Measurements from ENCODE around the gene LMO1.

LMO1 gene

GRCh38 chr11:8224711-8225110, 39.0 kb downstream of the LMO1 start:
- TF ChIP-seq, protein P1, sequence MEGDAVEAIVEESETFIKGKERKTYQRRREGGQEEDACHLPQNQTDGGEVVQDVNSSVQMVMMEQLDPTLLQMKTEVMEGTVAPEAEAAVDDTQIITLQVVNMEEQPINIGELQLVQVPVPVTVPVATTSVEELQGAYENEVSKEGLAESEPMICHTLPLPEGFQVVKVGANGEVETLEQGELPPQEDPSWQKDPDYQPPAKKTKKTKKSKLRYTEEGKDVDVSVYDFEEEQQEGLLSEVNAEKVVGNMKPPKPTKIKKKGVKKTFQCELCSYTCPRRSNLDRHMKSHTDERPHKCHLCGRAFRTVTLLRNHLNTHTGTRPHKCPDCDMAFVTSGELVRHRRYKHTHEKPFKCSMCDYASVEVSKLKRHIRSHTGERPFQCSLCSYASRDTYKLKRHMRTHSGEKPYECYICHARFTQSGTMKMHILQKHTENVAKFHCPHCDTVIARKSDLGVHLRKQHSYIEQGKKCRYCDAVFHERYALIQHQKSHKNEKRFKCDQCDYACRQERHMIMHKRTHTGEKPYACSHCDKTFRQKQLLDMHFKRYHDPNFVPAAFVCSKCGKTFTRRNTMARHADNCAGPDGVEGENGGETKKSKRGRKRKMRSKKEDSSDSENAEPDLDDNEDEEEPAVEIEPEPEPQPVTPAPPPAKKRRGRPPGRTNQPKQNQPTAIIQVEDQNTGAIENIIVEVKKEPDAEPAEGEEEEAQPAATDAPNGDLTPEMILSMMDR (IDR thresholded peaks at IDR 0.05; ENCODE audit: extremely low read depth, missing control alignments) = no peak
- DNase-seq (ENCODE audit: low spot score) = no peak

DNA sequence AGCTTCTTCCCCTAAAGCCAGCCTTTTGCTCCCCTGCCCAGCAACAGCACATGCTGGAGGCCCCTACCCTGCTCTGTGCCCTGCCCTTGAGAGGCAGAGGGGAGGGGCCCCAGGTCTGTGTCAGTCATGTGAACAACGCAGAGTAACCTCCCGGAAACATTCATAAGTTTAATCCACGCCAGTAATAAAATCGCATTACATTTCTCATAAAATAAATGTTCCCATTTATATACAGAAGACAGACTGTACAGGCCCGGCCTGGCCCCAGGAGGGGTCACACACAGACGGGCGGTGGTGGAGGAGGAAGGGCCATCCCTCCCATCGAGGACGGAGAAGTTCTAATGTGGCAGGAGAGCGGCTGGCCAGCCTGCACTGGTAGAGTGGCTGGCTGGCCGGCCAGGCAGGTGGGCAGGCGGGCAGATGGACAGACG, 39.5 kb downstream of the LMO1 start:
- DNase-seq (ENCODE audit: low spot score) = no peak
- TF ChIP-seq, protein P1 (IDR thresholded peaks at IDR 0.05; ENCODE audit: extremely low read depth, missing control alignments) = no peak

GRCh38 chr11:8223513-8223900, 40.2 kb downstream of the LMO1 start:
- TF ChIP-seq, protein P1 (IDR thresholded peaks at IDR 0.05; ENCODE audit: extremely low read depth, missing control alignments) = no peak
- DNase-seq (ENCODE audit: low spot score) = no peak

DNA sequence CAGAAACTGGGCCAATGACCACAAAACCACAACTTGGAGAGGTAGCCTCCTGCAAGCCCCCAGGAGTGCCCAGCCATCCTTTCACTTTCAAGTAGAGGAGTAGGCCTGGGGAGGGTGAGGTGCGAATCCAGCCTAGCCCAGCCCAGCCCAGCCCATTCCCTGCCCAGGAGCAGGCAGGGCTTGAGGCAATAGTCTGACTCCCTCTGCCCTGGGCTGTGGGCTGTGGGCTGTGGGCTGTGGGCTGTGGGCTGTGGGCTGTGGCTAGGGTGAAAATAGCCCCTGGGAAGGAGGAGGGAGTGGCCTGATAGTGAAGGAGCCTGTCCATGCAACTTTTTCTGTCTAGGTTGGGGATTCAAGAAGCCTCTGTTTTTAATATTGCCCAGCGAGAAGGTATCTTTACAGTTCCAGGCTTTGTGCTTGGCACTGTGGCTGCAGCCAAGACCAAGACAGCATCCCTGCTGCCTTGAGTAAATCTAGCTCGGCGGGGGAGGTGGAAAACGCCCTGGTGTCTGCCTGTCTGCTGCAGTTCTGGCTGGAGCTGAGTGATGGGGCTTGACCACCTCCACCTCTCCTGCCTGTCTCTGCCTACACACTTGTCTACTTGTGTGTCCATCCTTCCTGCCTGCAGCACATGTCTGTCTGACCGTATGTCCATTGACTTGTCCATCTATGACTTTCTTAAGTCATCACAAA, 40.7 kb downstream of the LMO1 start:
- no peak for DNase-seq (ENCODE audit: low spot score)
- TF ChIP-seq, protein P1 (IDR thresholded peaks at IDR 0.05; ENCODE audit: extremely low read depth, missing control alignments) = no peak

DNA sequence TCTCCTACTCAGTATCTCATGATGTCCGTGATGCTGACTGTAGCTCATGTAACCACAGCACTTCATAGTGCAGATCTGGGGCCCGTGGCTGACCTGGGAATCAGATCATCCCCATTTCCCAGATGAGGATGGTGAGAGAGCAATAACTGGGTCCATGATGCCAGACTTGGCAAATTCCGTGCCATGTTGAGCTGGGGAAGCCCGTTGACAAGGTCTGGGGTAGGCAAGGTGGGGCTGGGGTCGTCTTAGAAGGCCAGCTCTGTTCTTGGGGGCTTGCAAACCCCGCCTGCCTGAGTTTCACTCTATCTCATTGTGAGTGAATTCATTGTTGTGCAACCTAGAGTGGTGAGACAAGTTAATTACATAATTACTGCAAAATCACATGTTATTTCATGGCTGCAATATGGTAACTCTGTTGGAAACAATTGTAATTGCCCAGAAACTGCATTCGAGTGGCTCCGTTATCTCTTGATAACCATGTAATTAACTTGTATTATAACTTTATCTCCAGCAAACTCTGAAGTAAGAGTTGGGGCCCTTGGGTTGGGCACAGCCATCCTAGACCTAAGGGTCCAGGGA, 41.7 kb downstream of the LMO1 start:
- TF ChIP-seq, protein P1 (IDR thresholded peaks at IDR 0.05; ENCODE audit: extremely low read depth, missing control alignments) = no peak
- DNase-seq (ENCODE audit: low spot score) = no peak

GRCh38 chr11:8221046-8221723, 42.5 kb downstream of the LMO1 start:
- TF ChIP-seq, protein P1 (IDR thresholded peaks at IDR 0.05; ENCODE audit: extremely low read depth, missing control alignments) = no peak
- DNase-seq (ENCODE audit: low spot score) = no peak
